Measurements from ENCODE around the gene GFER.

GFER gene

DNA sequence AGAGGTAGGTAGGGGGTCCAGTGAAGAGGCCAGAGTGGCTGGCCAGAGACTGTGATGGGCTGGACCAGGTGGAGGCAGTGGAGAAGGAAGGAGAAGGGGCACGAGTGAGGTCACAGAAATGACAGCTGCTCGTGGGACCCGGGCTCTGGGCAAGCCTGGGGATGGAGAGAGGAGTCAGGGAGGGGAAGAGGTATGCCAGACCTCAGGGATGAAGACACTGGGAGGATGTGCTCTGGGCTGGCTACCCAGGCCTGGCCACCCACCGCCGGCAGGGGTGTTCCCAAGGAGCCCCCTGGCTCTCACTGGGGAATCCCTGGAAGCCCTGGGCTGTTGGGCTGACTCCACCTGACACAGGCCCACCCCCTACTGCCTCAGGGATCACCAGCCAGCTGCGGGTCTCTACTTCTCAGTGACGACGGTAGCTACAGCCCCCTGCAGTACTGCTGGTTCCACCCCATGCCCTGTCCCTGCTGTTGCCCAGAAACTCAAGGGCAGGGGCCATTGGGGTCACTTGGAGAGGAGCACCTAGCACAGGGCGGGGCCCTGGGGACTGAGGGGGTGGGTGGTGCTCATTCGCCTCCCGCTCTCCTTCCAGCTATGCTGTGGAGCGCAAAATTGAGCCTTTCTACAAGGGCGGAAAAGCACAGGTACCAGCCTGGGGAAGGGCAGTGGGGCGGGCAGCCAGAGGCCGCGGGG is 10.4 kb upstream of the GFER start:
- Histone ChIP-seq H4K91ac (ENCODE audit: low read depth, low read length, poor library complexity) (no peak overlapping the region), H3K4me2 (ENCODE audit: insufficient read depth, low read length, poor library complexity, severe bottlenecking) (no peak overlapping the region), H3K9me3 (replicated peaks in 1 of 2; ENCODE audit: control insufficient read depth in 2 of 2, insufficient read depth in 1 of 2, low read depth in 1 of 2, low read length in 2 of 2) (no peaks in the 10 kb centered on the region), H3K79me1 (ENCODE audit: low read depth, low read length) (peaks cover 20% of the 10 kb centered on the region), H3K23ac (ENCODE audit: low read depth, low read length, poor library complexity) (no peak overlapping the region), H3K4ac (ENCODE audit: low read length) (no peak overlapping the region), H3K18ac (ENCODE audit: low read length) (no peak overlapping the region), H2AFZ (ENCODE audit: low read length) (no peak overlapping the region), H3K4me1 (ENCODE audit: control insufficient read depth in 2 of 2, insufficient read depth in 1 of 2, low read depth in 1 of 2, low read length in 2 of 2) (peaks cover 2 to 4% of the 10 kb centered on the region in 2 donors), H3K9ac (ENCODE audit: low read depth, low read length, poor library complexity) (no peak overlapping the region), H2BK12ac (ENCODE audit: low read length) (no peak overlapping the region), H3K14ac (ENCODE audit: low read length) (no peak overlapping the region), H2BK15ac (ENCODE audit: low read length) (no peak overlapping the region), H3K27ac (replicated peaks; ENCODE audit: low read length) (no peak overlapping the region), H2BK5ac (ENCODE audit: low read length) (no peak overlapping the region), H3K4me3 (ENCODE audit: low read length in 2 of 2) (peak overlapping the region in 1 of 2 donors; percentile 32), H2AK5ac (ENCODE audit: low read depth, low read length) (peak overlapping the region; percentile 37), H4K8ac (ENCODE audit: low read depth, low read length) (peak overlapping the region; percentile 43), H3K36me3 (replicated peaks in 1 of 2; ENCODE audit: control insufficient read depth in 2 of 2, insufficient read depth in 2 of 2, low read length in 2 of 2) (peaks cover 31 to 44% of the 10 kb centered on the region in 2 donors), H3K27me3 (ENCODE audit: control insufficient read depth in 3 of 3, insufficient read depth in 3 of 3, low read depth in 1 of 3, low read length in 3 of 3) (peaks cover 0 to 6% (median 0%) of the 10 kb centered on the region in 3 experiments), H2BK120ac (ENCODE audit: low read depth, low read length) (no peak overlapping the region)
- WGBS, 2 donors (ENCODE audit: extremely low coverage in 2 of 2, insufficient read length in 2 of 2, insufficient replicate concordance in 1 of 2) = no CpG with 5 or more reads among the region's 16 CpGs
- DNase-seq (ENCODE audit: low spot score) = no peak

DNA sequence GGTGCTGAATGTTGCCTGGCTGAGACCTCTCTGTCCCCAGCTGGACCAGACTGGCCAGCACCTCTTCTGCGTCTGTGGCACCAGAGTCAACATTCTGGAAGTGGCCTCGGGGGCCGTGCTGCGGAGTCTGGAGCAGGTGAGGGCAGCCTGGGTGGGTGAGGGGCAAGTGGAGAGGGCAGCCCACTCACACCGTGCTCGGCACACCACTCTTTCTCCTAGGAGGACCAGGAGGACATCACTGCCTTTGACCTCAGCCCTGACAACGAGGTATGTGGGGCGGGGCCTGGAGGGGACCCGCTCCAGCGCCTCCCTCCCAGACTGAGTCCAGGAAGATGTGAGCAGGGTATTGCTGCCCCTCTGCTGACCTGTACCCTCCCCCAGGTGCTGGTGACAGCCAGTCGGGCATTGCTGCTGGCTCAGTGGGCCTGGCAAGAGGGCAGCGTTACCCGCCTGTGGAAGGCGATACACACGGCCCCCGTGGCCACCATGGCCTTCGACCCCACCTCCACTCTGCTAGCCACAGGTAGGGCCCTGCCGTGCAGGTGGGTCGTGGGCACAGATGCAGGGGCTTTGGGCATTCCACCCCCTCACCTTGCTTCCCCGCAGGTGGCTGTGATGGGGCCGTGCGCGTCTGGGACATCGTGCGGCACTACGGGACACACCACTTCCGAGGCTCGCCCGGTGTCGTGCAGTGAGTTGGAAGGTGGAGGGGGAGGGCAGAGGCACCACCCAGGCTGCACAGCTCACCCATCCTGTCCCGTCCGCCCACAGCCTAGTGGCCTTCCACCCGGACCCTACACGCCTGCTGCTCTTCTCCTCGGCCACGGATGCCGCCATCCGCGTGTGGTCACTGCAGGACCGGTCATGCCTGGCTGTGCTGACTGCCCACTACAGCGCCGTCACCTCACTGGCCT is 9.6 kb upstream of the GFER start:
- Histone ChIP-seq H3K4ac (ENCODE audit: low read length) (no peak overlapping the region), H3K14ac (ENCODE audit: low read length) (no peak overlapping the region), H4K91ac (ENCODE audit: low read depth, low read length, poor library complexity) (no peak overlapping the region), H2BK15ac (ENCODE audit: low read length) (no peak overlapping the region), H2BK12ac (ENCODE audit: low read length) (no peak overlapping the region), H3K27me3 (ENCODE audit: control insufficient read depth in 3 of 3, insufficient read depth in 3 of 3, low read depth in 1 of 3, low read length in 3 of 3) (peaks cover 0 to 14% (median 2%) of the 10 kb centered on the region in 3 experiments), H3K9ac (ENCODE audit: low read depth, low read length, poor library complexity) (no peak overlapping the region), H3K4me3 (ENCODE audit: low read length in 2 of 2) (peak overlapping the region; percentile 9 to 16), H3K9me3 (replicated peaks in 1 of 2; ENCODE audit: control insufficient read depth in 2 of 2, insufficient read depth in 1 of 2, low read depth in 1 of 2, low read length in 2 of 2) (no peaks in the 10 kb centered on the region), H3K27ac (replicated peaks; ENCODE audit: low read length) (no peak overlapping the region), H2AFZ (ENCODE audit: low read length) (no peak overlapping the region), H4K8ac (ENCODE audit: low read depth, low read length) (peak overlapping the region; percentile 3), H3K23ac (ENCODE audit: low read depth, low read length, poor library complexity) (peak overlapping the region; percentile 65), H2BK120ac (ENCODE audit: low read depth, low read length) (no peak overlapping the region), H3K4me2 (ENCODE audit: insufficient read depth, low read length, poor library complexity, severe bottlenecking) (no peak overlapping the region), H2AK5ac (ENCODE audit: low read depth, low read length) (no peak overlapping the region), H3K36me3 (replicated peaks in 1 of 2; ENCODE audit: control insufficient read depth in 2 of 2, insufficient read depth in 2 of 2, low read length in 2 of 2) (peaks cover 31 to 47% of the 10 kb centered on the region in 2 donors), H3K4me1 (ENCODE audit: control insufficient read depth in 2 of 2, insufficient read depth in 1 of 2, low read depth in 1 of 2, low read length in 2 of 2) (peaks cover 2 to 5% of the 10 kb centered on the region in 2 donors), H3K79me1 (ENCODE audit: low read depth, low read length) (peaks cover 22% of the 10 kb centered on the region), H2BK5ac (ENCODE audit: low read length) (no peak overlapping the region), H3K18ac (ENCODE audit: low read length) (no peak overlapping the region)
- WGBS, 2 donors (ENCODE audit: extremely low coverage in 2 of 2, insufficient read length in 2 of 2, insufficient replicate concordance in 1 of 2) = no CpG with 5 or more reads among the region's 42 CpGs
- no peak for DNase-seq (ENCODE audit: low spot score)

DNA sequence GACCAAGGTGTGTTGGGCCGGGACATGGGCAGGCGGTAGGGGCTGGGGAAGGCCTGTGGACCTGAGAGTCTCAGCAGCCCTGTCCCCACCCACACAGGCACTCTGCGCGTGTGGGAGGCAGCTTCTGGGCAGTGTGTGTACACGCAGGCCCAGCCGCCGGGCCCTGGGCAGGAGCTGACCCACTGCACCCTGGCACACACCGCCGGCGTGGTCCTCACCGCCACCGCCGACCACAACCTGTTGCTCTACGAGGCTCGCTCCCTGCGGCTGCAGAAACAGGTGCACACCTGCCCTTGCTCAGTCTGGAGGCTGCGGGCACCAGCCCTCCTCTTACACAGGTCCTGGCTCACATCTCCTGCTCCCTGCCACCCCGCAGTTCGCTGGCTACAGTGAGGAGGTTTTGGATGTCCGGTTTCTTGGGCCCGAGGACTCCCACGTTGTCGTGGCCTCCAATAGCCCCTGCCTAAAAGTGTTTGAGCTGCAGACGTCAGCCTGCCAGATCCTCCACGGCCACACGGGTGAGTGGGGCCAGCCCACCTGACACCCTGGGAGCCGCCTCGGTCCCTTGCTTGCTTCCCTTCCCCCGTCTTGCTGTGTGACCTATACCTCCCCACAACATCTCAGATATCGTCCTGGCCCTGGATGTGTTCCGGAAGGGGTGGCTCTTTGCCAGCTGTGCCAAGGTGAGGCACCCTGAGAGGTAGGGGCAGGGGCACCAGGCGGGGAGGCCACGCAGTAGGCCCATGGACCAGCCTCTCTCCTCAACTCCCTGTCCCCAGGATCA is 8.4 kb upstream of the GFER start:
- Histone ChIP-seq H3K27me3 (ENCODE audit: control insufficient read depth in 3 of 3, insufficient read depth in 3 of 3, low read depth in 1 of 3, low read length in 3 of 3) (peaks cover 0 to 26% (median 14%) of the 10 kb centered on the region in 3 experiments), H3K23ac (ENCODE audit: low read depth, low read length, poor library complexity) (peak overlapping the region; percentile 31), H4K8ac (ENCODE audit: low read depth, low read length) (no peak overlapping the region), H4K91ac (ENCODE audit: low read depth, low read length, poor library complexity) (no peak overlapping the region), H3K4ac (ENCODE audit: low read length) (no peak overlapping the region), H2BK120ac (ENCODE audit: low read depth, low read length) (no peak overlapping the region), H3K27ac (replicated peaks; ENCODE audit: low read length) (no peak overlapping the region), H3K79me1 (ENCODE audit: low read depth, low read length) (peaks cover 22% of the 10 kb centered on the region), H2AK5ac (ENCODE audit: low read depth, low read length) (no peak overlapping the region), H3K4me1 (ENCODE audit: control insufficient read depth in 2 of 2, insufficient read depth in 1 of 2, low read depth in 1 of 2, low read length in 2 of 2) (peaks cover 2 to 13% of the 10 kb centered on the region in 2 donors), H2BK15ac (ENCODE audit: low read length) (no peak overlapping the region), H3K18ac (ENCODE audit: low read length) (peak overlapping the region; percentile 13), H3K9ac (ENCODE audit: low read depth, low read length, poor library complexity) (no peak overlapping the region), H3K4me2 (ENCODE audit: insufficient read depth, low read length, poor library complexity, severe bottlenecking) (no peak overlapping the region), H2BK12ac (ENCODE audit: low read length) (no peak overlapping the region), H2AFZ (ENCODE audit: low read length) (no peak overlapping the region), H3K14ac (ENCODE audit: low read length) (no peak overlapping the region), H2BK5ac (ENCODE audit: low read length) (no peak overlapping the region), H3K4me3 (ENCODE audit: low read length in 2 of 2) (no peak overlapping the region), H3K9me3 (replicated peaks in 1 of 2; ENCODE audit: control insufficient read depth in 2 of 2, insufficient read depth in 1 of 2, low read depth in 1 of 2, low read length in 2 of 2) (no peaks in the 10 kb centered on the region), H3K36me3 (replicated peaks in 1 of 2; ENCODE audit: control insufficient read depth in 2 of 2, insufficient read depth in 2 of 2, low read length in 2 of 2) (peaks cover 31 to 47% of the 10 kb centered on the region in 2 donors)
- no peak for DNase-seq (ENCODE audit: low spot score)
- no CpG with 5 or more reads among the region's 33 CpGs for WGBS, 2 donors (ENCODE audit: extremely low coverage in 2 of 2, insufficient read length in 2 of 2, insufficient replicate concordance in 1 of 2)

Measured in neuronal stem cell (in vitro differentiated cells).